HG02885 (cell line): ENCODE data around the gene MAP3K5.
"Not testable (repeated sequence)": the region's sequence is repeated elsewhere in the genome, so short reads cannot be mapped to it uniquely, and the experiment has no call there.

Experiments
- ATAC-seq: cut with Tn5 transposase; IDR thresholded peaks from one replicate; pipeline ENCODE4 v1.9.1; 2021; ENCODE audit warnings: mild to moderate bottlenecking; ENCODE audit not compliant: unreplicated experiment, poor library complexity

MAP3K5 gene

DNA sequence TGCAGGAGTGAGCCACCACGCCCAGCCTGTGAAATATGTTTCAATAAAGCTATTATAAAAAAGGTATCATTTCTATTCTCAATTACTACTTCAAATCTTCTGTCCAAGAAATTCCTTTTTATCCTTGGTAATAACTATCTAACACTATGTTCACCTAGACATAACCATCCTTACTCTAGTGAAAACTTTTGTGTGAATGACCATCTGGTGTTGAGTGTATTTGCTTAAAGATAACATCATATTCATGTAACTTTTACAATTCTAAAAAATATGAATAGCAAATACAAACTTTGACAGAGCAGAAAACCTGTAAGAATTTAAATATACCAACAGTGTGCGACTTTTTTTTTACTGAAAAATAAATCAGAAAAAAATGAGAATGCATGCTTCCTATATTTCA, 96.9 kb downstream of the MAP3K5 start:
- ATAC-seq = no peak

DNA sequence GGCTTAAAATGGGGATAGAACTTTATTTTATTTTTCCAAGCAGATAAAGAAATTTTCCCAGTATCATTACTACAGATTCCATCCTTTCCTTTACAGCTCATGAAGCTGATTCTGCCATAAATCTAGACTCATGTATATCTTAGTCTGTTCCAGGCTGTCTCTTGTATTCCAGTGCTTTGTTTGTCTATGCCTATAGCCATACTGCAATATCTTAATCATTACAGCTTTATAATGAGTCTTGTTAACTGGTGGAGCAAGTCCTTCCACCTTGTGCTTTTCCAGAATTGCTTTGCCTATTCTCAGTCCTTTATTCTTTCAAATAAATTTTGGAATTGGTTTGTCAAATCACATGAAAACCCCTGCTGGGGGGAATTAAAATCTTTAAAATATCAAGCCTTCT, 99.2 kb downstream of the MAP3K5 start:
- no peak for ATAC-seq

DNA sequence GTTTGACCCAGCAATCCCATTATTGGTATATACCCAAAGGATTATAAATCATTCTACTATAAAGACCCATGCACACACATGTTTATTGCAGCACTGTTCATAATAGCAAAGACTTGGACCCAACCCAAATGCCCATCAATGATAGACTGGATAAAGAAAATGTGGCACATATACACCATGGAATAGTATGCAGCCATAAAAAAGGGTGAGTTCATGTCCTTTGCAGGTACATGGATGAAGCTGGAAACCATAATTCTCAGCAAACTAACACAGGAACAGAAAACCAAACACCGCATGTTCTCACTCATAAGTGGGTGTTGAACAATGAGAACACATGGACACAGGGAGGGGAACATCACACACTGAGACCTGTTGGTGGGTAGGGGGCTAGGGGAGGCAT, 104.4 kb downstream of the MAP3K5 start:
- not testable (repeated sequence) for ATAC-seq

DNA sequence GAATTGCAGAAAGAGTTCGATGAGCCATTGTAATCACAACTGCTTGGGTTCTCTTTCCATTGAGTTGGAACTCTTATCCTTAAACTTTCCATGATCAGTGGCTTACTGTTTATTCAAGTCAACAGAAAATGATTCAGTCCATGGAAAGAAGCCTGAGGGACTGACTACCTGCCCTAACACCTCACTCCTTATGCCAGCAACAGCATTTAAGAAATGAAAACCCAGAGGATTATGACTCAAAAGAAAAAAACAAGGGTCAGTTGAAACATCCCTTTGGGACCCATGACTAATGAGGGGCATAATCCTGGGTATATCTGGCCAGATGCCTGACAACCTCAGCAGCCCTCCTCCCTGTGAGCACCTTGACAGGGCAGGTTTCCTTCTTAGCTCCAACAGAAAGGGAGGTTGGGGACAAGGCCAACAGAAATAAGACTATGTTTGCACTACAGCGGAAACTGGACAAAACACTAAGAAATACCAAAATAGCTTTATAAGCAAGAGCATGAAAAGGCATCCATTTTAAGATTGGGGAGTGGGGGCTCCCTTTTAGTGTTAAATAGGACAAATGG, 106.7 kb downstream of the MAP3K5 start:
- ATAC-seq = no peak

DNA sequence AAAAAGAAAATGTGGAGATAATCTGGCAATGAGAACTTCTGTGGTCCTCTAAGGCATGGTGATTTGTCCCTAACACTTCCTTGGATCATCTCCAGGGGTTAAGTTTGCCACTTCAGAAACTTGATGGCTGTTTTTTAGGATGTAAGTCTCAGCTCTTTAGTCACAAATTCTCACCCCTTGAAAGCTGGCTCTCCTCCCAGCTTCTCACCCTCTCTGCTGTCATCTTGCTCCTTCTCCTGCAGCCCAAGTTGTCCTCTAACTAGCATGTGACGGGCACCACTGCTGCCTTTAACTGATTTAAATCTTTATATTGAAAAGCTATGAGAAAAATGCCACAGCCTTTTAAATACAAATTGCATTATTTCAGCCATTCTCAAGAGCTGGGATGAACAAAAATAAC, 107.8 kb downstream of the MAP3K5 start:
- no peak for ATAC-seq

DNA sequence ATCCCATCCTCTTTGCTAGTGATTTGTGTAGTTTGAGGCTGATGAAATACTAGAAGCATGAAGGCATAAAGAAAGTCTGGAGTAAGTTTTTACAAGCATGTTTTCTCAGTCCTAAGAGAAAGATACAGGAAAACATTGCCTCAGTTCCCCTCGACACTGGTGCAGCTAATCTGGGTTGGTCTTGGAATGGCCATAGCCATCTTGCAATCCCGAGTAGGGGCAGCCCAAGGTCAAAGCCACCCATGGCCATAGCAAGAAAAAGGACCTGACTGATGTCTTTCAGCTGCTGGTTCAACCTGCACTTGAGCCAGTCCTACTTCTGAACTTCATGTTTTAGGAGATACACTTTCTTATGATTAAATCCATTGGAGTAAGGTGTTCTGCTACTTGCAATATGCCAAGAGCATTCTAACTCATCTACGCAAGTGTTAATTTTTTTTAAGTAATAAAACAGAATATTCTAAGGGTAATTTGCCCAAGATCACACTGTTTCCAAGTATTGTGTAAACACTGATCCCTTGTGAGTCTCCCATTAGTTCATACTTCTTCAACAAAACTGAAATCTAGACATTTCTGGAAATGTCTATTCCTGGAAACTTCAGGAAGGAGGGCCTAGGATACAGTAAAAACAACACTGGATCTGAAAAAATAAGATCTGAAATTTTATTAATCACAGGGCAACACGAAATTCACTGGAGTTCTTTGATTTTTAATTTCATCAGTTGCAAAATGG, 108.9 kb downstream of the MAP3K5 start:
- ATAC-seq = no peak

DNA sequence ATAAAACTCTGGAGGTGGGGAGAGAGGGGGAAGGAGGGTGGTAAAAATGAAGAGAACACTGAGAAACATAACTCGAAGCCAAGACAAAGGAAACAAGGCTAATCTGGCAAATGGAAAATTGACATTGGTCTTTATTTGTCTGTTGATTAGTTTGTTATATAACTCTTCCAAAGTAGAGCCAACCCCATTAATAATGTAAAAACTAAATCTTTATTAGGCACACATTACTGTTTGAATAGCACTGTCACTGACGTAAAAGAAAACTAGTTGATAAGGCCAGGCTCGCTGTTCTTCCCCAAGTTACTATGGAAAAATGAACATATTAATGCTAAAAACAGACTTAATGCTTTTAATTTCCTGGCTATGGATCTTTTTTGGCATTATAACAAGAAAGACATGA, 110.0 kb downstream of the MAP3K5 start:
- no peak for ATAC-seq

DNA sequence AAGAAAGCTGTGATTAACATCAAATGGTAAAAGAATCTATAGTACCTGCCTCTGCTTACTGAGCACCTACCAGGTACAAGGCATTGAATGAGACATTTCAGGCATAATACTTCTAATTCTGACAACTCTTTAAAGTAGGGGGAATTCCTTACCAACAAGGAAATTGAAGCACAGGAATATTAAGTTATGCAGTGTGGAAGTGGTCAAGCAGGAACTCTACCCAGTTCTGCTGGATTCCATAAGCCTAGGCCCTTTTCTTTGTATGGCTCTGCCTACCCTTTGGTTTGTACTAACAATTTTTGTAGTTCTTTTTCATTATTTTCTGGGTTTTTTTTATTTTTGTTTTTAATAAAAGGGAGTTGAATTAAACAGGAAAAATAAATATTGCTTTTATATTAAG, 114.5 kb downstream of the MAP3K5 start:
- no peak for ATAC-seq

DNA sequence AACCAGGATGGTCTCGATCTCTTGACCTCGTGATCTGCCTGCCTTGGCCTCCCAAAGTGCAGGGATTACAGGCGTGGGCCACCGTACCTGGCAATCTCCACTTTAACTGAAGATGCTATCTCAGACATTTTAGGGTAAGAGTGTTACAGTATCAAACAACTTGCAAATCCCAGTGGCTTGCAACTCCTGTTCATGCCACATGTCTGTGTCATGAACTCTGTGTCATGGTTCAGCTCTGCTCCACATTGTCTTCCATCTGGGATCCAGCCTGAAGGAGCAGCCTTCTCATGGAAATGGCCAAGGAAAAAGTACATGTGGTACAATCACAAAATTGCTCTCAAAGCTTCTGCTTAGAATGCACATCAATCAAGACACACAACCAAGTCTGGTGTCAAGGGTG, 114.9 kb downstream of the MAP3K5 start:
- ATAC-seq = no peak

DNA sequence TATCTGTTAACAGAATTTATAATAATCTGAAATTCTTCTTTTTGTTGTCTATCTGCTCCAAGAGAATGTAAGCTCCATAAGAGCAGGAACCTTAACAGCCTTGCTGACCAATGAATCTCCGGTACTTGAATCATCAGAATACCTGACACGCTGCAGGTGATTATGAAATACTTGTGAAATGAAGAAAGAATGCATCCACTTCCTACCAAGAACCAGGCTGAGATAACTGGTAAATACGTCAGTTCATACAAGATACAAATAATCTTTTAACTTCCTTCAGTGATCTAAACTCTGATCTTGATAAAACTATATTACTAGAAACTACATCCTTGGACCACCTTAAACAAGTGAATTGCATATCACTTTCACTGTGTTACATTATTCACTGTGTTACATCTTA, 116.2 kb downstream of the MAP3K5 start:
- no peak for ATAC-seq

DNA sequence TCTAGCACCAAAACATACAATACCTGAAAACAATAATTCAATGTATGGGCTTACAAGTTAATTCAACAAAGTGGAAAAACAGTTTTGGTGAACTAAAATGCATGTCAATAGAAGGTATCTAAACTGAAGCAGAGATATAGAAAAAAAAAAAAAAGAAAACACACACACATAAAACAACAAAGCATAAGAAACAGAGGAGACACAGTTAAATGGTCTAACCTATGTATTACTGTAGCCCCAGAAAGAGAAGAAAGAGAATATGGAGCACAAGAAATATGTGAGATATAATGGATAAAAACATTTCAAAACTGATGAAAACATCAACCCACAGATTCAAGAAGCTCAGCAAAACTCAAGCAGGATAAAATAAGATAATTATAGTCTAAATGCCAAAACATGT, 118.7 kb downstream of the MAP3K5 start:
- ATAC-seq = no peak

DNA sequence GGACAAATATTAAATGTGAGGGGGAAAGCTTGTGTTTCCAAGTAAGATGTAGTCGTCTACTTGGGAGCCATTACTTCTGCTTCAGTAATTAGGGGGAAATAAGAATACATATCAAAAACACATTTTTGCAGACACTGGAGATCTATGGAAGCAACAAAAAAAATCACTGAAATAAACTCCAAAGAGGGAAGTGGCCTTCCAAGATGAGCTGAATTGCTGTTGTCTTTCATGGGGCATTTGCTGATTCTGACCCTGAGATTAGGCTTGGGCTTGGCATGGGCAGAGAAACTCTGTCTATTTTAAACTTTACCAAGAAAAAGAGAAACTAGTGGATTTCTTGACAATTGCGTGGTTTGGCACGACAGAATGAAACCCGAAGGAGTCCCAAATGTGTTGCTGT, 120.1 kb downstream of the MAP3K5 start:
- no peak for ATAC-seq

DNA sequence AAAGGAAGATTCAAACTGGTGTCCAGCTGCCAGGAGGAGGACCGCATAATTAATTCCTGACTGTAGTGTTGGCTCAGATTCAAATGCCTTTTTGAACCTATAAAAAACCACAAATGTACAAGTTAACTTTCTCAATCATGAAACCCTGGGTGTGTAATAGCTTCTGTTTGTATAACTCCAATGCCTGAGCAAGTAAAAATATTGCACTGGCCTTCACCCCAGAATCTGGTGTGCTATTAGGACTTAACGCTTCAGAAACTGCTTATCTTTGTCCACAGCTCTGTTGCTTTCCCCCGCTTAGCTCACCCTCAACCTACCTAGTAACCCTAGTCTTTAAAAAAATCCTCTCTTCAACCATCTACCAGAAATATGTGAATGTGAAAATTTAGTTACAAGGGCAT, 123.0 kb downstream of the MAP3K5 start:
- ATAC-seq = no peak

DNA sequence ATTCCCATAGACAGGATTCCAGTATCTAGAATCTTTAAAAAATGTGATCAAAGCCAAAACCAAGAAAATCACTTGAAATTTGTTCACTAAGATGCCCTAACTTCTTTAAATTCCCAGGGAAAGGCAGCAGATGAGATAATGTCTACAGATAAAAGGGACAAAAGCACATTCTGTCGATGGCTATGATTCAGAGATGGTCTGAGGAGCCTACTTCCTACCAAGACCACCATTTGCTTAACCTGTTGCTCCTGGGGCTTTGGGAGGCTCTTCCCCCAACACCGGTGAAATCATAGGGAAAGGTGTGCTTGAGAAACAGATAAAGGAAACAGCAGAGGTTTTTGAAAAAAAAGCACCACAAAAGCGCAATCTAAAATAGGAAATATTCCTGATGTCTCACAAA, 123.7 kb downstream of the MAP3K5 start:
- no peak for ATAC-seq

DNA sequence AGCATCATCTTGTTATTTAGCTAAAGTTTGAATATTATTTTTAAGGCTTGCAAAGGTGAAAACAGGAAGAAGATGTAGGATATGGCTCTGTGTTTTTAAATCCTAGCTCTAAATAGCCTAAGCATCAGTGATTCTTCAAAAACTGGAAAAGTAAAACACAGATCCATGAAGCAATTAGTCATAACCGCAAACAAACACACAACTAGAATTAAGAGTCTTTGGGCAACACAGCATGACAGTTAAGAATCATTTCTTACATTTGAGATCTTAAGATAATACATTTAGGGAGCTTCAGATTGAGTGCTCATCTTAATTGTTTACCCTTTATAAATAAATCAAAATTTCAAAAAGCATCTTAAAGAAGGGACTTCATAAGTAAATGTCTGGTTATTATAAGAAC, 126.2 kb downstream of the MAP3K5 start:
- ATAC-seq = no peak

DNA sequence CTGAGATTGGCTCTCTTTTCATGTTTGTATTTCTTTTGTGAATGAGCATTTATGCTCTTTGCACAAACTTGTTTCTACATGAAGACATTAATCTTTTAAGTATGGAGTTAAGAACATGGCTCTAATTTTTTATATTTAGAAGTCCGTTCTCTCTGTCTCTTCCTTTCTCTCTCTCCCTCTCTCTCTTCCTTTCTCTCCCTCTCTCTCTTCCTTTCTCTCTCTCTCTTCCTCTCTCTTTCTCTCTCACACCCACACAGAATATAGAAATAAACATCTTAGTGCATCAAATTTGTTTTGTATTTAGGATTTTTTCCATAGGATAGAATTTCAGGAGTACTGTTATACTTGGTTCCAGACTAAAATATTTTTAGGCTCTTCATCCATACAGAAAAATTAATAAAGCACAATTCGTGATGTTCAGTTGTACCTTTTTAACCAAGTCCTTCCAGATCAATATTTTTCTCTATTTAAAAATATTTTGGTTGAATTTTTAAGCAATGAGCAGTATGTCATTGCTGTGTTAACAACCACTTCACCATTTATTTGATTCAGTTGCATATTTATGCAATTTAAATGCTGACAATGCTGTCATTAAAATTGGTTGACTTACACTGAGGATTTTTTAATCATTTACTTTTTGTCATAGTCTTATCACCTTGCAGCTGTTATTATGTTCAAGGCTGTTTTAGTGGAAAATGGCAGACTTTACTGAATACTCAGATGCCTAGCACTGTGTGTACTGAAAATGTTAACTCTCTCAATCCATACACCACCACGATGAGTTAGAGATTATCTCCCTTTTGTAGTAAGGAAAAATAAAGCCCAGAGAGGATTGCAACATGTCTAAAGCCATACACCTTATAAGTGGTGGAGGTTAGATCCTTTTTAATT, 129.7 kb downstream of the MAP3K5 start:
- ATAC-seq = no peak

DNA sequence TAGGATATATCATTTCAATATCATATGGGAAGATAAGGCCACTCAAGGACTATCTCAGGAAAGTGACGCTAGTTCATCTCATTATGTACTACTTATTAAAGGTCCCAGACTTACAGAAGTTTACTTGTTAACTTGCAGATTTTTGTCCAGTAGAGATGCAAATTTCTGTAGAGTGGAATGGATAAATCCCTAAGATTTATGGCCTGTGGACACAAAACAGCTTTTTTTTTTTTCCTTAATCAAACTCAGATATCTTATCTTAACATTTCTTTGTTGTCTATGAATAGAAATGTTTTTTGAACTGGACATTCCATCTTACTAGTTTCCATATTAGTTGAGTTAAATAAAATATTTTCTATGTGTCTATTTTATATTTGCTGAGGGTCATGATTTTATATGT, 131.6 kb downstream of the MAP3K5 start:
- no peak for ATAC-seq

DNA sequence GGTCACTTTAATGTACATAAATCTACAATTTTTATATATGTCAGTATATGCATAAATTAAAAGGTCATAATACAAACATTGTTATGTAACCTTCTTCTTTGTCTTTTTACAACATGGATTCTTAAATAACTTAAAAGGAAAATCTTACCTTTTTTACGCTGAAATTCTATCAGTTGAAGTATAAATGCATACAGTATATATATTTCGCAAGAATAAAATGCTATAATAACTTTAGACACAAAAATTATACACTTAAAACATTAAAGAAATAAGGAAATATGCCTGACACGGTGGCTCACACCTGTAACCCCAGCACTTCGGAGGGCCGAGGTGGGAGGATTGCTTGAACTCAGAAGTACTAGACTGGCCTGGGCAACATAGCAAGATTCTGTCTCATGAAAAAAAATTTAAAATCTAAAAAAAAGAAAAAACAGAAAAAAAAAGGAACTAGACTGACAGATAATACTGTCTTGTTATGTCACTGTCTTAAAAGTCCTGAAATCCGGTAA, 132.2 kb downstream of the MAP3K5 start:
- ATAC-seq = no peak

DNA sequence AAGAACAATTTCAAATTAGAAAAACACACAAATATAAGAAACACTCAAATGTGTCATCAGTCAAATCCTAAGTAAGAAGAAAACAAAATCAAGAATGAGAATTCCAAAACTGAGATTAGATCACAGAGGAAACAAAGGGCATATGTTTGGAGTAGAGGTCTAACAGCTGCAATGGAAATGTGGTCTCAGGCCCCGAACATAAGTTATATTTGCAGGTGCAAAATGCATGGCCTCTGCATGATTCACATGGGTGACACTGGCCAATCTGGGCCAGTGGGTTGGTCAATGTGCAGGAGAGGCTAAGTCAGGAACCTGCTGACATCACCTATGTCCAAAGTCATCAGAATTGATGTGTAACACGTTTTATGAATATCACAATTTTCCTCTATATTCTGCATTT, 133.6 kb downstream of the MAP3K5 start:
- ATAC-seq = no peak

DNA sequence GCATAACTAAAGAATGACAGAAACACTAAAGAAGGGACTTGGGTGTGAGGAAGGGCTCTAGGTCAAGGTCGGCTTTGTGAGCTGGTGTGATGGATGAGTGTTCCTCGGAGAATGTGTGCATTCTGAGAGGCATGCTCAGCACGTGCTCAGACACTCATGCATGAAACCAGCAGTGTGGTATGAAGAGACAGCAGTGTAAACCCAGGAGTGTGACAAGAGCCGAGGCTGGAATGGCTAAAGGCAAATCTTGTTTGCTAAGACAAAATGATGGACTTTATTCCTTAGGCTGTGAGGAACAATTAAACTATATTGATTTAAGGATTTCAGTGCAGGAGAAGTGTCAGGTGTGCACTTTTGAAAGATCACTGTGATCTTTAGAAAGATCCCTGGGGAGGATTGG, 134.6 kb downstream of the MAP3K5 start:
- no peak for ATAC-seq

DNA sequence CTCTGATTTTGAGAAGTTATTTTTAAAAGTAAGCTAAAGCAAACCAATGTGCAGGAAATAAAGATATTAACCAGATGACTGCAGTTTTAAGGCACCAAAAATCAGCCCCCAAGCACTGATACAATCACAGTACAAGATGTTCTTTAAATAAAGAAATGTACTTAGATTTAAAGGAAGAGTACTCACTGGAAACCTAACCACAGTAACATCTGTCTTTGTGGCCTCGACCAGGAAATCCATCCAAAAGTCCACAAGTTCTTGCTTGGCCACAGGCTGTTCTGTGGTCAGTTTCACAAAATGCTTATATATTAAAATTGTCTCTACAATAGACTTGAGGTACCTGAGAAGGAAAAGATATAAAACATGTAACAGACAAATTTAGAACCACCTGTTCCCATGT, 136.2 kb downstream of the MAP3K5 start:
- ATAC-seq = no peak
